GM13977 (cell line): ENCODE data around the gene ACOT11.
"Not testable (repeated sequence)": the region's sequence is repeated elsewhere in the genome, so short reads cannot be mapped to it uniquely, and the experiment has no call there.

Experiments
- DNase-seq: peaks from one replicate; pipeline ENCODE4 v3.0.0; 2012; ENCODE audit warnings: low spot score
- in situ Hi-C: fragments of 300-500 bp; cut with MboI; formaldehyde crosslinking; loops from one replicate; pipeline ENCODE4 v1.12.0; 2022; ENCODE audit warnings: low sequenced_read_pairs, low pct_unique_long_range_greater_than_20kb, mixed read lengths, inconsistent platforms; ENCODE audit not compliant: unreplicated experiment
- TF ChIP-seq, protein P1 (sequence below): IDR thresholded peaks from 2 replicates; pipeline ENCODE4 v1.5.1; 2012; ENCODE audit warnings: mild to moderate bottlenecking, control low read depth; ENCODE audit not compliant: insufficient read depth; ENCODE audit errors: extremely low read depth, missing control alignments

The ACOT11 gene

DNA sequence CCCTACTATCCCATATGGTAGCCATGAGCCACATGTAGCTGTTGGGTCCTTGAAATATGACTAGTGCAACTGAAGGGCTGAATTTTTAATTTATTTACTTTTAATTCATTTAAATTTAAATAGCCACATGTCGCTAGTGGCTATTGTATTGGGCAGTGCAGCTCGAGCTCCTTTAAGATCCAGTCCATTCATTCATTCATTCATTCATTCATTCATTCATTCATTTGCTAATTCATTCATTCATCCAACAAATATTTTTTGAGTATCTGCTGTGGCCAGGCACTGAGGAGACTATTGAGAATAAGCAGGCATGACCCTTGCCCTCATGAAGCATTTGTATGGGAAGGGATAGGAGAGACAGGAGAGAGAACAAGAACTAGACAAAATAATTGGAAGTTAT, 29.5 kb upstream of the ACOT11 start:
- TF ChIP-seq, protein P1, sequence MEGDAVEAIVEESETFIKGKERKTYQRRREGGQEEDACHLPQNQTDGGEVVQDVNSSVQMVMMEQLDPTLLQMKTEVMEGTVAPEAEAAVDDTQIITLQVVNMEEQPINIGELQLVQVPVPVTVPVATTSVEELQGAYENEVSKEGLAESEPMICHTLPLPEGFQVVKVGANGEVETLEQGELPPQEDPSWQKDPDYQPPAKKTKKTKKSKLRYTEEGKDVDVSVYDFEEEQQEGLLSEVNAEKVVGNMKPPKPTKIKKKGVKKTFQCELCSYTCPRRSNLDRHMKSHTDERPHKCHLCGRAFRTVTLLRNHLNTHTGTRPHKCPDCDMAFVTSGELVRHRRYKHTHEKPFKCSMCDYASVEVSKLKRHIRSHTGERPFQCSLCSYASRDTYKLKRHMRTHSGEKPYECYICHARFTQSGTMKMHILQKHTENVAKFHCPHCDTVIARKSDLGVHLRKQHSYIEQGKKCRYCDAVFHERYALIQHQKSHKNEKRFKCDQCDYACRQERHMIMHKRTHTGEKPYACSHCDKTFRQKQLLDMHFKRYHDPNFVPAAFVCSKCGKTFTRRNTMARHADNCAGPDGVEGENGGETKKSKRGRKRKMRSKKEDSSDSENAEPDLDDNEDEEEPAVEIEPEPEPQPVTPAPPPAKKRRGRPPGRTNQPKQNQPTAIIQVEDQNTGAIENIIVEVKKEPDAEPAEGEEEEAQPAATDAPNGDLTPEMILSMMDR, result no peak
- in situ Hi-C loops, result no loop called here
- DNase-seq, result no peak

DNA sequence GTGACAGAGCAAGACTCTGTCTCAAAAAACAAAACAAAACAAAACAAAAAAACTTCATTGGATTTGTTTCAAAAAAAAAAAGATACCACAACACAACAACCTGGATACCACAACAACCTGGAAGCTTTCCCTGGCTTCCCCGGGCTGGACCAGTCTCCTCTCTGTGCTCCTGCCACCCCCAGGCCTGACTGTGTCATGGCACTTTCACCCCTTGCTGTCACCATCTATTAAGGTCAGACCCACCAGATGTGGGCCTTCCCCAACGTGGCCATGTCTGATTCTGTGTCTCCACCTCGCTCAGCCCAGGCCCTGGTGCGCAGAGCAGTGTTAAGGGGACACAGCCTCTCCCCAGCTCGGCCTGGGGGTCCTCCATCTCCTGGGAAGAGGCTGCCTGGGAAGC, 28.3 kb upstream of the ACOT11 start:
- no peak for DNase-seq
- in situ Hi-C loops, result no loop called here
- TF ChIP-seq, protein P1, result peak; percentile 29

DNA sequence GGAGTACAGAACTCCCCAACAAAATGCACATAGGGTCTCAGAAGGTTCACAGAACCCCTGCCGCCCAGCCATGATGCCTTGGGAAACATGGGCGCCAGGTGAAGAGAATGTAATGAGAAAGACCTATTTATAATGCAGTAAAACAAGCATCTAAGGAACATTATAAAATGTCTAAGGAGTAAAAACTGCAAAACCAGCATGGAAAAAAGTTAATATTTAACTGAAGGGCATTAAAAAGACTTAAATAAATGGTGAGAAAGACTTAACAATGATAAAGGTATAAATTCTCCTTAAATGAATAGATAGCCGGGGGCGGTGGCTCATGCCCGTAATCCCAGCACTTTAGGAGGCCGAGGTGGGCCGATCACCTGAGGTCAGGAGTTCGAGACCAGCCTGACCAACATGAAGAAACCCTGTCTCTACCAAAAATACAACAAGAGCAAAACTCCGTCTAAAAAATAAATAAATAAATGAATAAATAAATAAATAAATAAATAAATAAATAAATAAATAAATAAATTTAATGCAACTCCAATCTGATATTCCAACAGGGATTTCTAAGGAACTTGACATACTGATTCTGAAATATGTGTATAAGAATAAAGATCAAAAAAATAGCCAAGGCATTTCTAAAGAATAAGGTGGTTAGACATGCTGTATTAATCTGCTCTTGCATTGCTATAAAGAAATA, 27.3 kb upstream of the ACOT11 start:
- DNase-seq, result no peak
- in situ Hi-C loops, result no loop called here
- TF ChIP-seq, protein P1, result no peak

DNA sequence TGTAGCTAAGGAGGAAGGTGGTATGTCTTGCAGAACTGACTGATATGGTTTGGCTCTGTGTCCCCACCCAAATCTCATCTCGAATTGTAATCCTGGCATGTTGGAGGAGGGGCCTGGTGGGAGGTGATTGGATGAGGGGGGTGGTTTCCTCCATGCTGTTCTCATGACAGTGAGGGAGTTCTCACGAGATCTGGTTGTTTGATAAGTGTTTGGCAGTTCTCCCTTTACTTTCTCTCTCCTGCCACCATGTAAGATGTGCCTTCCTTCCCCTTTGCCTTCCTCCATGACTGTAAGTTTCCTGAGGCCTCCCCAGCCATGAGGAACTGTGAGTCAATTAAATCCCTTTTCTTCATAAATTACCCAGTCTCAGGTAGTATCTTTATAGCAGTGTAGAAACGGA, 21.5 kb upstream of the ACOT11 start:
- DNase-seq, in situ Hi-C loops: not testable (repeated sequence)

DNA sequence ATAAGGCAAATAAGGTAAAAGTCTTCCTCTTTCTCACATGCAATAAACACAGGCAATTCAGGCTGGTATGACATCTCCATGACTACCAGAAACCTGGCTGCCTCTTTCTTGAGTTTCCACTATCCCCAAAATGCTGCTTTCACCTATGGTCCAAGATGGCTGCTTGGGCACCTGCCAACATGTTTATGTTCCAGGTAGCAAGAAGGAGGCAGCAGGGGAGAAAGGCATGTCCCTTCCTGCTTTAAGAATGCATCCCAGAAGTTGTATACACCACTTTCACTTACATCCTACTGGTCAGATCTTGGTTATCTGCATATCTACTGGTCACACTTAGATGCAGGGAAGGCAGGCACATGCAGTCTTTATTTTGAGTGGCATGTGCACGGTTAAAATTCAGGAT, 19.4 kb upstream of the ACOT11 start:
- in situ Hi-C loops, result no loop called here
- DNase-seq, result no peak

DNA sequence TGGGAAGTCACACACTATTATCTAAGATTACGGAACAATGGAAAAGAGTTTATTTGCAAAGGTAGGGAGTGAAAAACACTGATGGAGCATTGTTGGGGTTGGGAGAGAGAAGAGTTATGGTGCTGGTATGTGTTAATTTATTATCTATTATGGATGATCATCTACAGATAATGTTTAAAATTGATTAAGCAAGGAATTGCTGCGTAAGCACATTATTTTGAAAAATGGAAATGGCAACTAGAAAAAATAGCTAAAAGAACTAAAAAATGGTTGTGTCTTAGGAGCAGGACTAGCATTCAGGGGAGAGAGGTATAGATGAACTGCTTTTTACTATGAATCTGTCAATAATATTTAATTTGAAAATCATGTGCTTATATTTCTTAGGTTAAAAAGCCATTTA, 16.0 kb upstream of the ACOT11 start:
- no peak for DNase-seq
- in situ Hi-C loops, result no loop called here
- TF ChIP-seq, protein P1, result no peak

More for the DNA sequence above, 19.4 kb upstream of the ACOT11 start:
- TF ChIP-seq, protein P1, result no peak

DNA sequence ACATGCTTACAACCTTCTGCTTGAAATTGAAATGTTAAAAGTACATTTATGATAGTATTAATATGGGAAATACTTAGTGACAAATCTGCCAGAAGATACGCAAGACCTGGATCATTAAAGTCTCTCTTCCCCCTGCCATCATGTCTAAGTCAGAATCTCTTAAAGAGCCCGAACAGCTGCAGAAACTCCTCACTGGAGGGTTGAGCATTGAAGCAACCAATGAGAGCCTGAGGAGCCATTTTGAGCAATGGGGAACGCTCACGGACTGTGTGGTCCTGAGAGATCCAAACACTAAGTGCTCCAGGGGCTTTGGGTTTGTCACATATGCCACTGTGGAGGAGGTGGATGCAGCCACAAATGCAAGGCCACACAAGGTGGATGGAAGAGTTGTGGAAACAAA, 11.4 kb upstream of the ACOT11 start:
- DNase-seq, in situ Hi-C loops: not testable (repeated sequence)

DNA sequence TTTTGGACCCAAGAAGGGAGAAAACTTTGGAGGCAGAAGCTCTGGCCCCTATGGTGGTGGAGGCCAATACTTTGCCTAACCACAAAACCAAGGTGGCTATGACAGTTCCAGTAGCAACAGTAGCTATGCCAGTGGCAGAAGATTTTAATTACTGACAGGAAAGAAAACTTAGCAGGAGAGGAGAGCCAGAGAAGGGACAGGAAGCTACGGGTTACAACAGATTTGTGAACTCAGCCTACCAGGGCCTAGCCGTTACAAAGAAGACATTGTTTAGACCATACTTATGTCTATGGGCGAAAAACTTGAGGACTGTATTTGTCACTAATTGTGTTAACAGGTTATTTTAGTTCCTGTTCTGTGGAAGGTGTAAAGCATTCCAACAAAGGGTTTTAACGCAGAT, 10.4 kb upstream of the ACOT11 start:
- DNase-seq, result no peak
- in situ Hi-C loops, result no loop called here
- TF ChIP-seq, protein P1, result no peak
